CD4-positive, CD25-positive, alpha-beta regulatory T cell (primary cell): ENCODE results near the gene ADAMTSL3. TPM values are rescaled to one million over a fixed set of nuclear protein-coding genes. Genes with fewer than 3 reads are reported as not detected.

Experiments
- ATAC-seq, 2 donors: fragments of 150-1000 bp; cut with Tn5 transposase; one replicate each; pipeline ENCODE4 v1.10.0; 2021; ENCODE audit warnings: low read depth in 2 of 2, moderate number of reproducible peaks in 2 of 2, moderate library complexity in 1 of 2
- DNase-seq, 3 donors: peaks; one replicate each; pipeline versions ENCODE4 v3.0.0 to v3.0.0-alpha.2; 2012 to 2022; ENCODE audit warnings: mixed read lengths in 1 of 3
- H3K27ac ChIP-seq: one replicate; pipeline ENCODE4 v1.7.0; 2013; ENCODE audit warnings: mild to moderate bottlenecking, low read length; ENCODE audit not compliant: insufficient read depth, poor library complexity, severe bottlenecking
- H3K27me3 ChIP-seq: one replicate; pipeline ENCODE4 v1.7.0; 2013; ENCODE audit warnings: low read length; ENCODE audit not compliant: control insufficient read depth, insufficient read depth
- H3K36me3 ChIP-seq: one replicate; pipeline ENCODE4 v1.7.0; 2013; ENCODE audit warnings: mild to moderate bottlenecking, low read length, moderate library complexity; ENCODE audit not compliant: control insufficient read depth, insufficient read depth
- H3K4me1 ChIP-seq: 2 replicates; pipeline ENCODE4 v1.7.0; 2013; ENCODE audit warnings: mild to moderate bottlenecking, low read length; ENCODE audit not compliant: insufficient read depth, control insufficient read depth, poor library complexity, severe bottlenecking
- H3K4me3 ChIP-seq: one replicate; pipeline ENCODE4 v1.7.0; 2013; ENCODE audit warnings: low read depth, mild to moderate bottlenecking, low read length, moderate library complexity
- H3K9me3 ChIP-seq, 2 experiments: 1 replicate in 1 of 2; 2 replicates in 1 of 2; pipeline ENCODE4 v1.7.0; 2013; ENCODE audit warnings: low read length in 2 of 2, mild to moderate bottlenecking in 1 of 2, moderate library complexity in 1 of 2; ENCODE audit not compliant: control insufficient read depth in 2 of 2
- H3K27ac Mint-ChIP-seq, 3 donors: one replicate each; pipeline ENCODE4 v1.8.0; 2020 to 2022; ENCODE audit warnings: mild to moderate bottlenecking in 3 of 3, mixed read lengths in 3 of 3, moderate library complexity in 2 of 3
- H3K27me3 Mint-ChIP-seq: one replicate; pipeline ENCODE4 v1.8.0; 2022; ENCODE audit warnings: mild to moderate bottlenecking, mixed read lengths
- H3K36me3 Mint-ChIP-seq: one replicate; pipeline ENCODE4 v1.8.0; 2020; ENCODE audit warnings: mixed read lengths
- H3K4me1 Mint-ChIP-seq, 4 donors: one replicate each; pipeline ENCODE4 v1.8.0; 2020 to 2022; ENCODE audit warnings: mixed read lengths in 4 of 4, mild to moderate bottlenecking in 1 of 4
- H3K4me3 Mint-ChIP-seq, 4 donors: one replicate each; pipeline ENCODE4 v1.8.0; 2020 to 2022; ENCODE audit warnings: mild to moderate bottlenecking in 4 of 4, mixed read lengths in 4 of 4, moderate library complexity in 3 of 4
- H3K9me3 Mint-ChIP-seq, 7 donors: one replicate each; pipeline ENCODE4 v1.8.0; 2020 to 2022; ENCODE audit warnings: mixed read lengths in 7 of 7, mild to moderate bottlenecking in 3 of 7, moderate library complexity in 2 of 7
- polyA plus RNA-seq, 4 donors: library from polyadenylated mRNA; unstranded; fragments of 300-500 nt; fragmentation: Illumina TruSeq; gene quantifications; one replicate each; pipeline ENCODE4 v1.2.3, GENCODE V29; 2021
- total RNA-seq: library from RNA; stranded (reverse); gene quantifications from one replicate; pipeline ENCODE4 v1.2.3, GENCODE V29; 2022

Gene ADAMTSL3
- total and polyA plus RNA-seq, 5 donors from 2014 or later = not detected

- DNase-seq = no peak
- no peaks in the 10 kb centered on the region for H3K36me3 Mint-ChIP-seq
- no peaks in the 10 kb centered on the region for H3K36me3 ChIP-seq
- no peak overlapping the region for H3K27ac Mint-ChIP-seq
- no peak for ATAC-seq
- no peak overlapping the region for H3K27ac ChIP-seq
- H3K9me3 ChIP-seq = peaks cover 0 to 9% of the 10 kb centered on the region in 2 experiments
- no peaks in the 10 kb centered on the region for H3K4me1 Mint-ChIP-seq
- H3K4me3 Mint-ChIP-seq = no peak overlapping the region
- peaks cover 0 to 15% (median 5%) of the 10 kb centered on the region in 7 donors for H3K9me3 Mint-ChIP-seq
- no peaks in the 10 kb centered on the region for H3K27me3 ChIP-seq
- no peak overlapping the region for H3K4me3 ChIP-seq
- H3K27me3 Mint-ChIP-seq = peaks cover 17% of the 10 kb centered on the region
- H3K4me1 ChIP-seq = no peaks in the 10 kb centered on the region
Measured at GRCh38 chr15:83935774-83936173, 281.9 kb downstream of the ADAMTSL3 start.

DNA sequence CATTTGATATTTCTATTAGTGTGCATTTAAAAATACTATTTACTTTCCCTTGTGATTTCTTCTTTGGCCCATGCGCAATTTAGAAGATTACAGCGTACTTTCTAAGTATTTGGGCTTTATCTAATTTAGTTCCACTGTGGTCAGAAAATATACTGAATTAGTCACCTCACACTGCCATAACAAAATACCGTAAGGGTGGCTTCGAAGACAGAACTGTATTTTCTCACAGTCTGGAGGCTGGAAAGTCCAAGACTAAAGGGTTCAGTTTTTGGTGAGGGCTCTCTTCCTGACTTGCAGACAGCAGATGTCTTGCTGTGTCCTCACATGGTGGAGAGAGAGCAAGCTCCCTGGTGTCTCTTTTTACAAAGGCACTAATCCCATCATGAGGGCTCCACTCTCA lies 286.2 kb downstream of the ADAMTSL3 start:
- no peak overlapping the region for H3K4me3 ChIP-seq
- peaks cover 26% of the 10 kb centered on the region for H3K27me3 Mint-ChIP-seq
- H3K36me3 Mint-ChIP-seq = no peaks in the 10 kb centered on the region
- H3K4me1 ChIP-seq = no peaks in the 10 kb centered on the region
- no peak overlapping the region for H3K4me3 Mint-ChIP-seq
- no peaks in the 10 kb centered on the region for H3K27me3 ChIP-seq
- peaks cover 0 to 3% (median 0%) of the 10 kb centered on the region in 7 donors for H3K9me3 Mint-ChIP-seq
- ATAC-seq (no peak), DNase-seq (no peak)
- H3K27ac ChIP-seq = no peak overlapping the region
- H3K9me3 ChIP-seq = no peaks in the 10 kb centered on the region
- H3K36me3 ChIP-seq = no peaks in the 10 kb centered on the region
- H3K4me1 Mint-ChIP-seq = no peaks in the 10 kb centered on the region
- H3K27ac Mint-ChIP-seq = no peak overlapping the region

- H3K27ac Mint-ChIP-seq = no peak overlapping the region
- no peaks in the 10 kb centered on the region for H3K36me3 Mint-ChIP-seq
- H3K9me3 Mint-ChIP-seq = peaks cover 0 to 6% (median 0%) of the 10 kb centered on the region in 7 donors
- no peak overlapping the region for H3K4me3 Mint-ChIP-seq
- no peak for ATAC-seq
- Histone ChIP-seq H3K4me3 (no peak overlapping the region), H3K27me3 (no peaks in the 10 kb centered on the region), H3K36me3 (no peaks in the 10 kb centered on the region), H3K4me1 (no peaks in the 10 kb centered on the region), H3K27ac (no peak overlapping the region), H3K9me3 (no peaks in the 10 kb centered on the region)
- peaks cover 17% of the 10 kb centered on the region for H3K27me3 Mint-ChIP-seq
- no peak for DNase-seq
- peaks cover 0 to 4% (median 0%) of the 10 kb centered on the region in 4 donors for H3K4me1 Mint-ChIP-seq
Measured at GRCh38 chr15:83943043-83943442, 289.1 kb downstream of the ADAMTSL3 start.

DNA sequence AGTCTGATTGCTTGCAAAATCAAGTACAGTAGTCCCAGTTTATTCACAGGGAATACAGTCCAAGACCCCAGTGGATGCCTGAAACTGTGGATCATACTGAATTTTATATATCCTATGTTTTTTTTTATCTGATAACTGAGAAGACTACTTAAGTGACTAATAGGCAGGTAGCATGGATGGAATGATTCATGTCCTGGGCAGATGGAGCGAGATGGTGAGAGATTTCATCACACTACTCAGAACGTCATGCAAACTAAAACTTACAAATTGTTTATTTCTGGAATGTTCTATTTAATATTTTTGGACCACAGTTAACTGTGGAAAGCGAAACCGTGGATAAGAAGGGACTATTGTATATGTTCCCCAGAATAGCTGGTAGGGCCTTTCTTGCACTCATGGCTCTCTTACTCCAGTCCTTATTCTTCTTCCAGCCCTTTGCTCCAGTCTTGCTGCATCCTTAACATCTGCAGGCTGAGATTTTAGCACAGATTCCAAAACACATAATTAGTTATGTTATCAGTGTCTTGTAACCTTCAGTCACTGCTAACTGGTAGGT lies 290.0 kb downstream of the ADAMTSL3 start:
- peaks cover 0 to 8% (median 0%) of the 10 kb centered on the region in 7 donors for H3K9me3 Mint-ChIP-seq
- H3K36me3 Mint-ChIP-seq = no peaks in the 10 kb centered on the region
- no peaks in the 10 kb centered on the region for H3K27me3 ChIP-seq
- H3K4me3 Mint-ChIP-seq = no peak overlapping the region
- no peaks in the 10 kb centered on the region for H3K4me1 ChIP-seq
- H3K27me3 Mint-ChIP-seq = peaks cover 14% of the 10 kb centered on the region
- no peaks in the 10 kb centered on the region for H3K9me3 ChIP-seq
- no peak overlapping the region for H3K4me3 ChIP-seq
- H3K36me3 ChIP-seq = no peaks in the 10 kb centered on the region
- ATAC-seq (no peak), DNase-seq (no peak)
- H3K4me1 Mint-ChIP-seq = peaks cover 0 to 4% (median 0%) of the 10 kb centered on the region in 4 donors
- H3K27ac Mint-ChIP-seq = no peak overlapping the region
- H3K27ac ChIP-seq = no peak overlapping the region

DNA sequence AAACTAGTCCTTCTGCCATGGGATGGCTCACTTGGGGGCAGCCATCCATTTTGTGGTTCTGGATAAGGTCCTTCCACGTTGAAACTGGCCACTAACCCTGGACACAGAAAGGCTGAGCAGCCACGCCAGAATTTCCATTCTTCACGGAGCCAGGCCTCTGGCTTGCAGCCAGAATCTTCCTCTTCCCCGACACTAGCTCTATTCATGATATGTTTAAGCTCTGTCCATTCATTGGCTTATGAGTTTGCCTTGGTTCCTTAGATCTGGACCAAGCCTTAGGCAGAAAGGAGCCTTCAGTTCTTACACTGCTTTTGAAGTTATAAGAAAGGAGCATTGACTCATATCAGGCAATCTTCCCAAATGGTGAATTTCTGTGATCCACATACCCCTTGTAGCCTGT lies 293.2 kb downstream of the ADAMTSL3 start:
- Histone ChIP-seq H3K36me3 (no peaks in the 10 kb centered on the region), H3K4me3 (no peak overlapping the region), H3K4me1 (no peaks in the 10 kb centered on the region), H3K9me3 (no peaks in the 10 kb centered on the region), H3K27ac (no peak overlapping the region), H3K27me3 (no peaks in the 10 kb centered on the region)
- Mint-ChIP-seq H3K9me3 (peaks cover 0 to 15% (median 5%) of the 10 kb centered on the region in 7 donors), H3K27ac (no peak overlapping the region), H3K4me3 (no peak overlapping the region), H3K4me1 (peaks cover 0 to 4% (median 0%) of the 10 kb centered on the region in 4 donors), H3K36me3 (no peaks in the 10 kb centered on the region), H3K27me3 (peaks cover 8% of the 10 kb centered on the region)
- ATAC-seq = no peak
- no peak for DNase-seq

DNA sequence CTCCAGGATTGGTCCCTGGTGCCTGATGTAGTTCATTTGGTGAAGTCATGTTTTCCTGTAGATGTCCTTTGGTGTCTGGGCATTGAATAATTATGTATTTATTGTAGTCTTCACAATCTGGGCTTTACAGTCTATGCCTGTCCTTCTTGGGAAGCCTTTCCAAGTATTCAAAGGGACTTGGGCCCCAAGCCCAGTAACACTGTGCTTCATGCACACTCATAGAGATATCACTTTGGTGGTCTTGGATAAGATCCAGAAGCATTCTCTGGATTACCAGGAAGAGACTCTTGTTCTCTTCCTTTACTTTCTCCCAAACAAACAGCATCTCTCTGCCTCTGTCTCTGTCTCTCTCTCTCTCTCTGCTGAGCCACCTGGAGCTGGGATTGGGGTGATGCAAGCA lies 300.6 kb downstream of the ADAMTSL3 start:
- no peak overlapping the region for H3K4me3 Mint-ChIP-seq

DNA sequence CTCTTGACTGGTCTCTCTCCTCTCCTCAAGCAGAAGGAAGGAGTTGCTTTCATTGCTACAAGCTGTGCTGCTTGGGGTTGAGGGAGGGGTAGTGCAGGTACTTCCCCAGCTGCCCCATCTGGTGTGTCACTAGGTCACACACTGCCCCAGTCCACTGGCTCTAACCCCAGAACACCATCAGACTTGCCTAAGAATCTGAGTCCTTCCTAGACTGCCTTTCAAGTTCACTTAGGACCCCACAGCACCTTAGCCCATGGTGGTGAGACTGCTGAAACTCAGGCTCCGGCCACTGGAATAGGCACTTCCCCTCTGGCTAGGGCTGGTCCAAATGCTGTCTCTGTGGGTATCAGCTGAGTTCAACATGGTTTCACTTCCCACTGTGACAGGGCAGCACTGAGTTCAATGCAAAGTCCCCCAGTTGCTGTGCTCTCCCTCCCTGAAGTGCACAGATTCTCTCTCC lies 301.9 kb downstream of the ADAMTSL3 start:
- peaks cover 0 to 10% (median 5%) of the 10 kb centered on the region in 7 donors for H3K9me3 Mint-ChIP-seq

More for the DNA sequence above, 300.6 kb downstream of the ADAMTSL3 start:
- DNase-seq (no peak), ATAC-seq (no peak)
- H3K27ac ChIP-seq = no peak overlapping the region
- H3K4me3 ChIP-seq = no peak overlapping the region
- no peaks in the 10 kb centered on the region for H3K36me3 Mint-ChIP-seq
- peaks cover 13% of the 10 kb centered on the region for H3K27me3 Mint-ChIP-seq
- H3K27me3 ChIP-seq = peaks cover 5% of the 10 kb centered on the region
- H3K9me3 Mint-ChIP-seq = peaks cover 0 to 10% (median 5%) of the 10 kb centered on the region in 7 donors
- H3K9me3 ChIP-seq = no peaks in the 10 kb centered on the region
- H3K27ac Mint-ChIP-seq = no peak overlapping the region
- H3K4me1 Mint-ChIP-seq = no peaks in the 10 kb centered on the region
- no peaks in the 10 kb centered on the region for H3K4me1 ChIP-seq
- no peaks in the 10 kb centered on the region for H3K36me3 ChIP-seq

DNA sequence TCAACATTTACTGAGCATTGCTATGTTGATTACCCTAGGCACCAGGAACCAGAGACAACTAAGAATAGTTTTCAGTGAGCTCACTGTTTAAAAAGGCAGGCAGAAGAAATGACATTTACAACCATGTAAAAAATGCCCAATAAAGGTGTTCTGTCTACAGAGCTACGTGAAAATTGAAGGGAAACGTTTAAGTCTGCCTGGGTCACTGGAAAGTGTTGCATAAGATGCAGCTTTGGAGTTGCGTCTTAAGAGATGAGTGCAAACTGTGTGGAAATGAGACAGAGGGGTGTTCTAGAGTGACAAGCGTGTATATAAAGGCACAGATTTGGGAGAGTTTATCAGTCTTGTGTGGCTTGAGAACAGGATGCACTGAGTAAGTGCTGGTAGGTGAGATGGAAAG lies 303.0 kb downstream of the ADAMTSL3 start:
- Mint-ChIP-seq H3K27me3 (peaks cover 6% of the 10 kb centered on the region), H3K36me3 (no peaks in the 10 kb centered on the region), H3K4me1 (no peaks in the 10 kb centered on the region), H3K9me3 (peaks cover 0 to 9% (median 0%) of the 10 kb centered on the region in 7 donors), H3K4me3 (no peak overlapping the region), H3K27ac (no peak overlapping the region)
- Histone ChIP-seq H3K27ac (no peak overlapping the region), H3K9me3 (no peaks in the 10 kb centered on the region), H3K27me3 (peaks cover 5% of the 10 kb centered on the region), H3K36me3 (no peaks in the 10 kb centered on the region), H3K4me3 (no peak overlapping the region), H3K4me1 (no peaks in the 10 kb centered on the region)
- no peak for DNase-seq
- no peak for ATAC-seq

More for the DNA sequence above, 301.9 kb downstream of the ADAMTSL3 start:
- Histone ChIP-seq H3K4me1 (no peaks in the 10 kb centered on the region), H3K9me3 (no peaks in the 10 kb centered on the region), H3K36me3 (no peaks in the 10 kb centered on the region), H3K4me3 (no peak overlapping the region), H3K27me3 (peaks cover 5% of the 10 kb centered on the region), H3K27ac (no peak overlapping the region)
- Mint-ChIP-seq H3K27ac (no peak overlapping the region), H3K4me3 (no peak overlapping the region), H3K27me3 (peaks cover 7% of the 10 kb centered on the region), H3K4me1 (no peaks in the 10 kb centered on the region), H3K36me3 (no peaks in the 10 kb centered on the region)
- ATAC-seq (no peak), DNase-seq (no peak)
